ENCODE data around the gene CDKAL1.
"Not testable (repeated sequence)": the region's sequence is repeated elsewhere in the genome, so short reads cannot be mapped to it uniquely, and the experiment has no call there.

The CDKAL1 gene

DNA sequence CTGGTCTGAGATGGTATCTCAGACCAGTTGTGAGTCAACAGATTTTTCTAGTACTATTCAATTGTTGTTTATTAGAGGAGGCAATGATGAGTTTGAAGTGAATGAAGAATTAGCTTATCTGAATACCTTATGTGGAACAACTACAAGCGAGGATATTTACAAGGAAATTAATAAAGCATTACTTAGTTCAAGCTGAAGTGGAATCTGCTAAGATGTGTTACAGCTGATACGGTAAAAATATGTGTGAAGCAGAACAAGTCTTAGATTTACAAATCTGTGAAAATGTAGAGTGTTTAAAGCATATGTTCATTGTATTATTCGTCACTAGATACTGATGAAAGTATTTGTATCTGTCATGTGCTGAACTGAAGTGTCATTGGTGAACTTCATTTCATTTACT lies 272.4 kb downstream of the CDKAL1 start:
- DNase-seq = no peak

DNA sequence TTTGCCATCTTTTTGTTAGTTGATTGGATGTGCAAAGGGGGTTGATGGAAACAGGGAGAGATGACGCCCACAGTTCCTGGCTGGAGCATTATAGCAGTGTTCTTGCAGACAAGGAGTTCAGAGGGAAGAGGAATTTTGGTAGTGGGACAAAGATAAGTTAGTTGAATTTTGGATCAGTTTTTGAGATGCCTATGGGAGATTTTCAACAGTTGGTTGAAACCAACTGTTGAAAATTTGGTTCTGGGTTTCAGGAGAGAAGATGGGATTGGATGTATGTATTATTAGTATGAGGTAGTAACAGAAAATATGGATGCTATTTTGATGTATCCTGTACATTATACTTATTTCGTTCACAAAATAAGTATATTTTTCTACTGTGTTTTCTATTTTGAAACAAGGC lies 274.2 kb downstream of the CDKAL1 start:
- DNase-seq = no peak

DNA sequence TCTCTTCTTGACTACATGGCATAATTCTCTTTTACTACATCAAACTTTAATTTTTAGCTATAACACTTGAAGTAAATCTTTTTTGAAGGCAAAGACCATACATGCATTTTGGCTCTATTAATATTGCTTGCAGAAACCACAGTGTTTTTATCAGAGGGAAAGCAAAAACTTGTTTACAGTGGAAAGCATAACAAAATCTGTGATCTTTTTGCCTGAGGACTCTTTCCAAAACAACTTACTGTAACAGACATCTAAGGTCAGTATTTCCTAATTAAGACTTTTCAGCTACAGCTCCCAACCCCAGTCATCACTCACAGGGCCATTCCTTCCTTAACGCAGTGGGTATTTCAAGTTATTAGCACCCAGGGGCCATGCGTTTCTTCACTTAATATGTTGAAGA lies 274.7 kb downstream of the CDKAL1 start:
- DNase-seq = no peak

DNA sequence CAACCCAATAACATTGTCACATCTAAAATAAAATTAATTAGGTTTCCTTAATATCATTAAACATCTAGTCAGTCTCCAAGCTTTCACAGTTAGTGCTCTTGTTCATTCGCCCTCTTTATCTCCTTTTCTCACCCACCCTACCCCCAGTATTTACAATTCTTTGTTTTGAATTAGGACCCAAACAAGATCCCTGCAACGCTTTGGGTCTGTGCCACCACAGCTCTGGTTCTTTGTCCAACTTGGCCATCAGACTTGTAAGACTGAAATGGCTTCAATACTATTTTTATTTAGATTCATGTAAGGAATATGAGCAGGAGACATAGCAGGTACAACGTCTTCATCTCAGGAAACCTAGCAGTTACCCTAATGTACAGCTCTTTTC lies 276.5 kb downstream of the CDKAL1 start:
- DNase-seq = no peak

DNA sequence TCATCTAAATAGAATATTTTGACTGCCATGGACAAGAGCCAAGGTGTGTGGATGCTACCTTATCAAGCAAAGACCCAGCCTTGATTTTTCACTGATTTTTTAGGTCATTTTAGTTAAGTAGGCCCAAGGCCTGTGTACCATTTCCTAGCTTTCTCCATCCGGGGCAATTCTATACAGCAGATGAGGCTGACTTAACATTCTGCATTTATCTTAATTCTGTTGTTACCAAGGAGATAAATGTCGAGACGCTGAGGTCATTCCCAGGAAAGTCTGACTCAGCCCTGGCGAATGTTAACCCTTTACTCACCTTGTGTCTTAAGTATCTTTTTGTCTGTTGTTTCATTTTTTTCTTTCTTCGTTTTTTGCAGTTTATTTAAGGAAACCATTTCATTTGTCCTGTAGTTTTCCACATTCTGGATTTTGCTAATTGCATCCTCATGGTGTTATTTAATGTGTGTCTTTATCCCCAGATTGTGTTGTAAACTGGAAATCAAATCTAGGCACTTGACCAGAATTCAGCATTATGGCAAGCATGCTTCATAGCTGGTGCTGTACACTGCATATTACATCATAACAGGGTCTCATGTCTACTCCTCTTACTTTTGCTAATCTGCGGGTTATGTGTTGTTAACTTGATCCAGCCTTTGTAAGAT lies 277.0 kb downstream of the CDKAL1 start:
- DNase-seq = no peak

DNA sequence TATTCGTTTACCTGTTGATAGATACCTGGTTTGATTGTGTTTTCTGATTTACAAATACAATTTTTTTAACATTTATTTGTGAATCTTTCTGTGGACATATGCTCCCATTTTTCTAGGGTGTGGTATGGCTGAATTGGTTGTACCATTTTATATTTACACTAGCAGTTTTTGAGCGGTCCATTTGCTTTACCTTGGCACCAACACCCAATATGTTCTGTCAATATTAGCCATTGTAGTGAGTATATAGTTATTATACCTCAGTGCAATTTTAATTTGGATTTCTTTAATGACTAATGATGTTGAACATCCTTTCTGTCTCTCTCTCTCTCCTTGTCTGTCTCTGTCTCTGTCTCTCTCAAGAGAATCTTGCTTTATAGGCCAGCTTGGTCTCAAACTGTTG lies 278.5 kb downstream of the CDKAL1 start:
- DNase-seq = no peak

DNA sequence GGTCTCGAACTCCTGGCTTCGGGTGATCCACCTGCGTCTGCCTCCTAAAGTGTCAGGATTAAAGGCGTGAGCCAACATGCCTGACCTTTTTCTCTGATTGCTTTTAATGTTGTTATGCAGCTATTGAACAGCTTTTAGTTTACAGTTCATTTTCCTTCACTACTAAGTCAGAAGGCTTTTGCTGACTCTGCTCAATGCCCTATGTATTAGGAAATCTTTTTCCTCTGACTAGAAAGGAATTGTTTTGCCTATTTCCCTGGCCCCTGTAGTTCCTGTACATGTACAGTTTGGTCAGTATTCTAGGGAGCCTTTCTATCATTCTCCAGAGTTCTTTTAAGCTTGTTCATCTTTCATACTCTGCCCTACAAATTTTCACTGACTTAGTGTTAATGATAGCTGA lies 280.2 kb downstream of the CDKAL1 start:
- no peak for DNase-seq

DNA sequence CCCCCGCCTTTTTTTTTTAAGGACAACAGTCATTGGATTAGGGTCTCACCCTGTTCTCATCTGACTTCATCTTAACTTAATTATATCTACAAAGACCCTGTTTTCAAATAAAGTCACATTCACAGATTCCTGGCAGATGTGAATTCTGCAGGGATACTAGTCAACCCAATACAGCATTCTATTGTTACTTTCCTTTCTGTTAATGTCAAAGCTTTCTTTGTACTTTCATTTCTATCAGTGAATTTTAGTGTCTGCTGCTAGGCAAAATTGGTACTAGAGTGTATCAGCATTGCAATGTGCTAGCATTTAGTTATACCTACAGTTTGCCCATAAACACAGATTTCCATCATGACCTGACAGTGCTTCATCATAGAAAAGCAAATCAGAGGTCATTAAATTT lies 281.9 kb downstream of the CDKAL1 start:
- DNase-seq = no peak

DNA sequence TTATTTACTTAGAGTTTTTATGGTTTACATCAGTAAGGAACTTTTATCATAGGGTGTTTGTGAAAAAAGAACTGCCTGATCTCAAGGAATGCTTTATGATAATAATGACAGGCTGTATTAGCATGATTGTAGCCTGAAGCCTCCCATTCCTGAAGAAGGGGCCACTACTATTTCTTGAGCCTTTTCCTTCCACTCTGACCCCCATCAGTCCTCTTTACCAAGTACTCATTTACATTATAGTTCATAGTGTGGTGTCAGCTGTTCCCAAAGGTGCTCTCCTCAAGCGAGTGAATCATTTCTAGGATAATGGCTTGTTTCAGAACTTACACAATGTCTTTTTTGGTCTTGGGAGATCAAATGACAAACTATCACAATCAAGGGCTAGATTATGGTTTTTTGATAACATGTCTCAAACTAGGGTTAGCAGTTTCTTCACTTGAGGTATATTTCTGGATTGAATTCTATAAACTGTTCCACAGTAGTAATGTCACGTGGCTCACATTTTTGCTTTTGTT lies 283.6 kb downstream of the CDKAL1 start:
- DNase-seq = no peak

DNA sequence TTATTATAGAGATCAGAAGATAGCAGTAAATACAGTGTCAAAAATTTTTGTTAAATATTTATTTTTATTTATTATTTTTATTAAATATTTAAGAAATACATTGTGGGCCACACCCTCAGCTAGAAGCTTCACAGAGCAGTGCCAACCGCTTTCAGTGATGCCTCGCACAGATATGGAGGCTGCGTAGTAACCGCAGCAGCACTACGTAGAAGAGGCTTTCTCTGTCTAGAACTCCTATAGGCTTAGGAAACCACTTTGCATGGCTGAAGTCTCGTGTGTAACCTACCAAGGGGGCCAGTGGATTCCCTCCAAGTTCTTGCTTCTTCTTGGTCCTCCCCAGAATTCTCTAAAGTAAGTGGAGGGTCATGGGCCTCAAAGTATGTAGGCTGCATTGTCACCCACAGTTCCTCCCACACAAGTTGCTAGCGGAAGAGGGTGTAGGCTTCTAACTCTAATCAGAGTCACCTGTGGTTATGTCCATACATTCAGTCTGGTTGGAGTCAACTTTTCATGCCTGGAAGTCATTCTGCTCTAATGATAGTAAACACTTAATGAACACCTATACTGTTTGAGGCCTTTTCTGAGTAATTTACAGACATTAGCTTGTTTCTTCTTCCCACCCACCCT lies 285.6 kb downstream of the CDKAL1 start:
- DNase-seq = no peak

DNA sequence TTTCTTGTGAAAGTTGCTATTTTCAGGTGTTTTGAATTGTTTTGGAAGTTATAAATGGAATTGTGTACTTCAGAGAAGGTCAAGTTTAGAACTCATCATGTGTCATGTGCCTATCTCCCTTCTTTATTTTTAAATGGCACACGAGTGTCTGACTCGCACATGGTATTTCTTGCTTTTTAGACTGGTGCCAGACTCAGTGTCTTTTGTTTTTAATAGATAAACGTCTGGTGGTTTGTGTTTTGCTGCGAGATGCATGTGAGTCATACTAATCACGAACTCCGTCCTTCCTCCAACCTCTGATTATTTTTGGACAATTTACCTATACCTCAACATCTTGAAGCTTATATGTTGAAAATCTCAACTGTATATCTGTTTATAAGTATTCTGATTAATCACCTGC lies 292.1 kb downstream of the CDKAL1 start:
- DNase-seq = no peak

DNA sequence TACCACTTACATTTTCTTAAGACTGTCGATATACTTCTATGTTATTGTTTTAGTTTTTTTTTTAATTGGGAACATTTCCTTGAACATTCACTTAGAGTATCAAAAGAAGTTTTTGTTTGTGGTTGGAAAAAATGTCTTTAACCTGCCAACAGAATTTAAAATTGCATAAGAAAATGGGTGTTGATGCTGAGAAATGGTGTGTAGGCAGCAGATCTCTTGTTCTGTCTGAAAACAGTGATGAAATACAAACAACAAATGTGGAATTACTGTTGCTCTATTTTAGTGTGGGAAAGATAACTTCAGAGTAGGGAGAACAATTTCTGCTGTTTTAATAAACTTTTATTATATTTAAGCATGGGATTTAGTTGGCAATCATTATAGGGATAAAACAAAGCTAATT lies 293.5 kb downstream of the CDKAL1 start:
- DNase-seq = no peak

DNA sequence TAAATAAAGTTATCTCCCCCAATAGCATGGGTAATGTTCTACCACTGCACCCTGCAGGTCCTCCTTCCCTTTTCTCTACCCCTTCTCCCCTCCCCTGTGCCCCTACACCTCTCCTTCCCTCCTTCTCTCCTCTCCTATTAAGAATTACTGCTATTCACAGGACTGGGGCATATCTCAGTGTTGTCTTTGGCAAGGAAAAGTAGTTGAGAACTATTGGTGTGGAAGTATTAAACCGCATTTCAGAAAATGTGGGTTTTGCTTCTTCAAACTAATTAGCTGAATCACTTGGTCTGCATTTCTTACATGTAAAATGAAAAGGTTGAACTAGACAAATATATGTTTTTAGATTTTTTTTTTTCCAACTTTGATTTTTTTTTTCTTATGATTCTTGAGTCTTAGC lies 296.3 kb downstream of the CDKAL1 start:
- no peak for DNase-seq

DNA sequence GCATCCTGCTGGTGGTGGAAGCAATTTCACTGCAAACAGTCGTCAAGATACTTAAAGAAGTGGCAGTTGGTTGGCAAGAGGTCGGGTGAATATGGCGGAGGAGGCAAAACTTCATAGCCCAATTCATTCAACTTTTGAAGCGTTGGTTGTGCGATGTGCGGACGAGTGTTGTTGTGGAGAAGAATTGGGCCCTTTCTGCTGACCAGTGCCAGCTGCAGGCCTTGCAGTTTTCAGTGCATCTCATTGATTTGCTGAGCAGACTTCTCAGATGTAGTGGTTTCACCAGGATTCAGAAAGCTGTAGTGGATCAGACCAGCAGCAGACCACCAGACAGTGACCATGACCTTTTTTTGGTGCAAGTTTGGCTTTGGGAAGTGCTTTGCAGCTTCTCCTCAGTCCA lies 297.0 kb downstream of the CDKAL1 start:
- not testable (repeated sequence) for DNase-seq

DNA sequence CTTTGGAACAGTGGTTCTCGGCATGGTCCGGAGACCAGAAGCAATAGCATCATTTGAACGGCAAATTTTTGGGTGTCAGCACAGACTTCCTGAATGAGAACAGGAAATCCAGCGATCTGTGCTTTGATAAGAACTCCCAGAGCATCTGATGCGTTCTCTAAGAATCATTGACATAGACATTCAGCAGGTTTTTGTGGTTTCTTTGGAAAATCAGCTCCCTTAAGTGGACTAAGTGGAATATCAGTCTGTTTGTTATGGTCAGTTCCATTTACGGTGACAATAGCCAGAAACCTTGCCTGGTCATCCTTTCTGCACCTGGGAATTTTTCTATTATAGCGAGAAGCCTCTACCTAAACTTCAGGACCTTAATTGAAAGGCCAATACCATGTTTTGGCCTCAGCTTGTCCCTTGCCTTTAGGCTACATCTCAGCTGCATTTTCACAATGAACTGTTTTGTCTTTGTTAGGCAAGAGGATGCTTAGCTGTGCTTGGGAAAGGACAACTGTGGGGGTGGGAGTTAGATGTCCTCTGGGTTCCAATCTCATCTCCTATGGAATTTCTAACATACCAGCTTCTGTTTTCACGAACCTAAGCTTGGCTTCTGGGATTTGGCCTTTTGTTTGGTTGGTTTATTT lies 299.7 kb downstream of the CDKAL1 start:
- DNase-seq = no peak

DNA sequence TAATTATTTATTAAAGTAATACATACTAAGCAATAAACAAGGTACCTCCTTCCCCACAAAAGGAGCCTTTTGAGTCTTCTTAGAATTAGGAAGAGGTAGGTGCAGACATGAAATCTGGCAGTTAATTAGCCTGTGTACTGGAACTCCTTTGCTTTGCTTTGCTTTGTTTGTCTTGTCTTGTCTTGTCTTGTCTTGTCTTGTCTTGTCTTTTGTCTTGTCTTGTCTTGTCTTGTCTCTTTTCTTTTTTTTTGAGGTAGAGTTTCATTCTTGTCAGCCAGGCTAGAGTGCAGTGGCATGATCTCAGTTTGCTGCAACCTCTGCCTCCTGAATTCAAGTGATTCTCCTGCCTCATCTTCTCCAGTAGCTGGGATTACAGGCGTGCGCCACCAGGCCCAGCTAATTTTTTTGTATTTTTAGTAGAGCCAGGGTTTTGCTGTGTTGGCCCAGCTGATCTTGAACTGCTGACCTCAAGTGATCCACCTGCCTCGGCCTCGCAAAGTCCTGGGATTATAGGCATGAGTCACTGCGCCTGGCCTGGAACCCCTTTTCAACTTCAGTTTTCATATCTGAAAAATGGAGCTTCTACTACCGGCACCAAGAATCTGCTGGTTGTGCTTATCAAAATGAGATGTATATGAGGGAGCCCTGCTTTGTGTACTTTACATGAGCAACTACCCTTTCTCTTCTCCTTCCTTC lies 301.2 kb downstream of the CDKAL1 start:
- DNase-seq = no peak

DNA sequence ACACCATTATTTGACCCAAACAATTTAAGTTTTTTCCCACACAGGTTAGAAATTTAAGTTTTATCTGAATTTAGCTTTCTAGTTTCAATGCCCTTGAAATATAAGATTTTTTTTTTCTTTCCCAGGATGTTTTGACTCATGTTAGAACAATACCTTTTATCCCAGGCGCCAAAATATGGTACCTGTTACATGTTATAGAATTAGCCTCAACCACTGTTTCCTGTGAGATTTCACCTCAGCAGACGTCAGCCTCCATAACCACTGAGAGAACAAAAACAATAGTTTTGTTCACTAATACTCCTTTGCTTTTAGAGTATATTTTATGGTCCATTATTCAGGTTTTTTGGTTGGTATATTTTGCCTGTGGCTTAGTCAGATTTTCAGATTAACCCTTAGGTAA lies 302.9 kb downstream of the CDKAL1 start:
- peak in 2 of 5 experiments; percentile 58 to 64 for DNase-seq

DNA sequence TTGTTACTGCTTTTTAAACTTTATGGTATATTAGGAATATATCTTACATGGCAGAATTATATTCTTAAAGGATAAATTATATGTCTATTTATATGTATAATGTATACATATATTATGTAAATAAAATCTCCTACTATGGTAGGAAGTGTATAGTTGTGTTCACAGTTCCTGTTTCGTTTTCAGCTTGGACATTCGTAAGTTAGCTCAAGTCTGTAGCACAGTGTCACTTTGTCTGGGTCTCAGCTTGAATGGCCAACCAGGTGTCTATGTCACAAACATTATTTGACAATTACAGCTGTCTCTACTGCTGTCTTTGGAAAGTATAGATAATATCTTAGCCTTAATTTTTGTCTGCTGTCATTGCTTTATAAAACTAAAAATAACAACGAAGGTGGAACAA lies 303.9 kb downstream of the CDKAL1 start:
- DNase-seq = no peak

DNA sequence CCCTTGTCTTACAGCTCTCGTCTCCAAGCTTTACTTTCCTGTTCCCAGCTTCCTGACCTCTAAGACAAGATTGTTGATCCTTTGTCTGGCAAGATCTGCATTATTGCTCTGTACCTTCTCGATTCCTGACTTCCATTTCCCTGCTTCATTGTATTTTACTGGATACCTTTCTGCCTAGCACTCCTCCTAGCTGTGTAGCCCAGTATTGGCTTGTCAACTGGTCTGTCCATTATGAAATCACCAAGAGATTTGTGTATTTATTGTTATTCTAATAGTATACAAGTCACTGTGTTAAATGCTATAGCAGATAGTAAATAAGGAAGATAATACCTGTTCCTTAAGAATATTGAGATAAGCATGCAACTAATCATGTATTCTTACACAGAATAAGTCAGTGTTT lies 305.4 kb downstream of the CDKAL1 start:
- DNase-seq = no peak

DNA sequence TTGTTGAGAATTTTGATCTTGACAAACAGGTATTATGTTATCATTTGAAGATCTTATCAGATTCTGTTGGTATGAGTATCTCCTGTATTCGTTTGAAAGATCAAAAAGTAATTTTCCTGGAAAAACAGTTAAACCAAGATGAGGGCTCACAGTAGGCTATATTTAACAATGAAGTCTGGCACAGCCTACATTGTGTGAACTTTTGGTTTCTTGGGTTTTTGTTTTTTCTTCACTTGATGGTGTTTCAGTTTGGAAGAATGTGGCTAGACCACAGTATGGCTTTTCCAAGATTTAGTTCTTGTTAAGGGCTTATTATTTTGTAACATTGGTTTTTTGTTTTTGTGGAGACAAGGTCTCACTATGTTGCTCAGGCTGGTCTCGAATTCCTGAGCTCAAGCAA lies 306.4 kb downstream of the CDKAL1 start:
- no peak for DNase-seq

DNA sequence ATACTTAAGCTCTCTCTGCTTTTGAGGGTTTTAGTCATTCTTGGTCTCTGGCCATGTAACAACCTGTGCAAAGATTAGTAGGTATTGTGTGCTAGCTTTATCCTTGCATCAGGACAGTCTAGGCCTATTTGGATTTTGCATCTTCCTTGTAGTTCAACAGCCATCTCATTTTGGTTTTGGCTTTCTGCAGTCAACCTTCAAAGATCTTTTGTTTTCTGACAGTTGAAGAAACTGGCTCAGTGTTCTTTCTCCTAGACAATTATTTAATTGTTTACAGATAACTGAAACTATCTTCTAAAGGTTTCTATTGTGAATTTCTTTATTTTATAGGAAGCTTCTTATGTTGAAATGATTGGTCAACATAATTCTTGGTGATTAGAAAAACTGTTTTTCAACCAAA lies 307.5 kb downstream of the CDKAL1 start:
- DNase-seq = no peak

DNA sequence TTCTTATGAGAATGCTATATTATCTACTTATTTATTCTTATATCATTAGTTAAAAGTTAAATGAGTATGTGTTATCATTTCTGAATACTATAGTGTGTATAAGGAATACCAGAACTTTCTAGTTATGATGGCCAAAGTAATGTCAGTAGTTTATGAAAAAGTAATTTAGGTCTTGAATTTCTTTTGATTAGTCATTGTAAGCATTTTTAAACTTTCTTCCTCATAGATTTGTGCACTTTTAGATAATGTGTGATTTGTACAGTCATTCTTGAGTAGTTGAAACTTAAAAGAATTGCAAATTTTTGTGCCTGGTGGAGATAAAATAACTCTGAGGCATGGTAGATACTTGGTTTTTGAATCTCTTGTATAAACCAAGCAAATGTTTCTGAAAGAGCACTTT lies 311.3 kb downstream of the CDKAL1 start:
- DNase-seq = peak in 1 of 5 experiments; percentile 14

DNA sequence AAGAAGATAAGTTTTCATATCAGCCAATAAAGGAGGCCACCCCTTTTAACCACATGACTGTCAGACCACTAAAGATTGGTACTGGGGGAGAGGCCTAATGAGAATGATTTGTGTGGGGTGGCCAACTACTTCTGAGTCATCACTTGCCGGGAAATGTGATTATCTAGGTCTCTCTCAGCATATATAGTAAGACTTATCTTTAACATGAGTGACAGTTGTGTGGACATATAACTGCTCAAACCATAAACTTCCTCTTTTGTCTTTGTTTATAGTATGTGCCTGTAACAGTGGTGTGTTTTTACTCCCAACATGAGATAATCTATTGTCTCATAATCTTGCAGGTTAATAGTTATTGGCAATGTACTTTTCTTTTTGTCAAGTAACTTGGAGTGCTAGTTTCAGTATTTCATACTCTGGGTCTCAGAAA lies 312.4 kb downstream of the CDKAL1 start:
- peak in 1 of 5 experiments; percentile 67 for DNase-seq

DNA sequence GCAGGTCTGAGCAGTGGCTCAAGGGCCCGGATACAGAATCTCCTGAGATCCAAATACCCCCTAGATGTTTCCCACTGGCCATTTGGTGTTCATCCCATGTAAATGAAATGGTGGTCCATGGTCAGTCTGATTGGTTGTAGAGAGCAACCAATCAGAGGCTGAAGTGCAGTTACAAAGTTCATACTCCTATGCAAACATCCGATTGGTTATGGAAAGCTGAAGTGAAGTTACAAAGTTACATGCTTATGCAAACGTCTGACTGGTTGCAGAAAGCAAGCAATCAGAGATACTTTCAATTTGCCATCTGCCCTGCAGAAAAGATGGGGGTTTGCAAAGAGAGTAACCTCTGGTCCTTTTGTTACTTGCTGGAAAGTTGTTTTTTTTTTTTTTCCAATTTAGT lies 313.6 kb downstream of the CDKAL1 start:
- DNase-seq = no peak
